GM23338 (cell line): ENCODE results near the gene AGR2. TPM values are rescaled to one million over a fixed set of nuclear protein-coding genes. Genes with fewer than 3 reads are reported as not detected.

Experiments used
- ATAC-seq: fragments of 200-7000 bp; cut with Tn5 transposase; 3 replicates; pipeline ENCODE4 v1.9.1; 2020
- DNase-seq: peaks from one replicate; pipeline ENCODE4 v3.0.0-alpha.2; 2015; ENCODE audit warnings: low spot score
- H2AFZ ChIP-seq: fragments of 200-600 bp; sonication (generic); 2 replicates; pipeline ENCODE4 v1.8.0; 2016; ENCODE audit warnings: antibody characterized with exemption, mild to moderate bottlenecking, moderate library complexity
- H3F3A ChIP-seq: fragments of 200-600 bp; sonication (generic); replicated peaks from 2 replicates; pipeline ENCODE4 v1.8.0; 2017; ENCODE audit warnings: antibody characterized with exemption, mixed run types, low read depth
- H3K27ac ChIP-seq: fragments of 200-600 bp; sonication (generic); 2 replicates; pipeline ENCODE4 v1.6.1; 2016; ENCODE audit warnings: low read depth
- H3K27me3 ChIP-seq: fragments of 200-600 bp; sonication (generic); 2 replicates; pipeline ENCODE4 v1.8.0; 2016; ENCODE audit warnings: mild to moderate bottlenecking, mixed run types, moderate library complexity; ENCODE audit not compliant: insufficient read depth
- H3K36me3 ChIP-seq: fragments of 200-600 bp; sonication (generic); 2 replicates; pipeline ENCODE4 v1.8.0; 2016; ENCODE audit warnings: mild to moderate bottlenecking; ENCODE audit not compliant: insufficient read depth
- H3K4me1 ChIP-seq: fragments of 200-600 bp; sonication (generic); 2 replicates; pipeline ENCODE4 v1.8.0; 2016; ENCODE audit warnings: mild to moderate bottlenecking, moderate library complexity; ENCODE audit not compliant: insufficient read depth
- H3K4me2 ChIP-seq: fragments of 200-600 bp; sonication (generic); 2 replicates; pipeline ENCODE4 v1.7.1; 2017; ENCODE audit warnings: mixed run types
- H3K4me3 ChIP-seq: fragments of 200-600 bp; sonication (generic); 2 replicates; pipeline ENCODE4 v1.6.1; 2016; ENCODE audit warnings: mixed run types
- H3K79me2 ChIP-seq: fragments of 200-600 bp; sonication (generic); replicated peaks from 2 replicates; pipeline ENCODE4 v1.8.0; 2017; ENCODE audit warnings: mild to moderate bottlenecking; ENCODE audit not compliant: insufficient read depth
- H3K9me2 ChIP-seq: fragments of 200-600 bp; sonication (generic); 2 replicates; pipeline ENCODE4 v1.8.0; 2017; ENCODE audit not compliant: insufficient read depth
- H4K20me1 ChIP-seq: fragments of 200-600 bp; sonication (generic); replicated peaks from 2 replicates; pipeline ENCODE4 v1.8.0; 2017; ENCODE audit warnings: mild to moderate bottlenecking; ENCODE audit not compliant: insufficient read depth
- H3K27ac Mint-ChIP-seq: 2 replicates; pipeline ENCODE4 v1.8.0; 2020; ENCODE audit warnings: inconsistent platforms, mild to moderate bottlenecking, moderate library complexity, mixed read lengths
- H3K27me3 Mint-ChIP-seq: 3 replicates; pipeline ENCODE4 v1.8.0; 2022; ENCODE audit warnings: low read depth, mild to moderate bottlenecking, moderate library complexity, mixed read lengths, inconsistent platforms; ENCODE audit not compliant: insufficient read depth, poor library complexity
- H3K36me3 Mint-ChIP-seq: 3 replicates; pipeline ENCODE4 v1.8.0; 2021; ENCODE audit warnings: low read depth, mild to moderate bottlenecking, inconsistent platforms, moderate library complexity, mixed read lengths
- H3K4me1 Mint-ChIP-seq: 3 replicates; pipeline ENCODE4 v1.8.0; 2020; ENCODE audit warnings: mild to moderate bottlenecking, inconsistent platforms, mixed read lengths
- H3K4me3 Mint-ChIP-seq: 3 replicates; pipeline ENCODE4 v1.8.0; 2021; ENCODE audit warnings: moderate library complexity, mild to moderate bottlenecking, inconsistent platforms, mixed read lengths
- H3K9me3 Mint-ChIP-seq: 3 replicates; pipeline ENCODE4 v1.8.0; 2020; ENCODE audit warnings: moderate library complexity, mild to moderate bottlenecking, inconsistent platforms, mixed read lengths
- CREB1 ChIP-seq: fragments of 250-450 bp; sonication (Bioruptor Pico); IDR thresholded peaks from 2 replicates; pipeline ENCODE4 v1.5.0; 2020; ENCODE audit warnings: low read depth, mild to moderate bottlenecking, moderate library complexity
- CTCF ChIP-seq, 2 experiments: fragments of 200-600 bp in 1 of 2; sonication (generic) in 1 of 2; conservative IDR thresholded peaks; 2 replicates each; pipeline versions ENCODE4 v1.5.1 to v1.6.1; 2016 to 2017; ENCODE audit warnings: antibody characterized with exemption in 2 of 2, low read depth in 2 of 2, mild to moderate bottlenecking in 2 of 2, moderate library complexity in 1 of 2
- ETS1 ChIP-seq: IDR thresholded peaks from 2 replicates; pipeline ENCODE4 v1.6.1; 2016; ENCODE audit warnings: antibody characterized with exemption
- EZH2phosphoT487 ChIP-seq: fragments of 200-600 bp; sonication (generic); IDR thresholded peaks from one replicate; pipeline ENCODE4 v1.8.1; 2018; ENCODE audit warnings: antibody characterized with exemption; ENCODE audit not compliant: unreplicated experiment
- NANOG ChIP-seq: IDR thresholded peaks from 2 replicates; pipeline ENCODE4 v1.6.1; 2016; ENCODE audit warnings: antibody characterized with exemption, borderline replicate concordance
- REST ChIP-seq: IDR thresholded peaks from one replicate; pipeline ENCODE4 v1.6.1; 2018; ENCODE audit warnings: antibody characterized with exemption; ENCODE audit not compliant: unreplicated experiment
- ZNF114 ChIP-seq: fragments of 250-450 bp; sonication (Bioruptor Pico); IDR thresholded peaks from 2 replicates; pipeline ENCODE4 v1.5.0; 2020; ENCODE audit warnings: mild to moderate bottlenecking, moderate library complexity
- ZNF331 ChIP-seq: fragments of 250-450 bp; sonication (Bioruptor Pico); IDR thresholded peaks from 2 replicates; pipeline ENCODE4 v1.5.0; 2020; ENCODE audit warnings: low read depth, mild to moderate bottlenecking, moderate library complexity
- polyA plus RNA-seq: library from polyadenylated mRNA; unstranded; fragments of >200 nt; fragmentation: Nextera tagmentation; extraction: Ambion mirVana; gene quantifications from 2 replicates; pipeline ENCODE4 v1.2.1, GENCODE V29; 2016
- total RNA-seq: library from RNA; depleted of rRNA; stranded (reverse); fragments of >200 nt; shearing (Covaris generic); gene quantifications from 2 replicates; pipeline ENCODE4 v1.2.3, GENCODE V29; 2014
- TF ChIP-seq, protein P1 (sequence below): fragments of 250-450 bp; sonication (Bioruptor Pico); IDR thresholded peaks from 2 replicates; pipeline ENCODE4 v1.5.0; 2020; ENCODE audit warnings: mild to moderate bottlenecking, moderate library complexity

AGR2 gene
- total and polyA plus RNA-seq, 2 experiments from 2014 or later, result not detected

DNA sequence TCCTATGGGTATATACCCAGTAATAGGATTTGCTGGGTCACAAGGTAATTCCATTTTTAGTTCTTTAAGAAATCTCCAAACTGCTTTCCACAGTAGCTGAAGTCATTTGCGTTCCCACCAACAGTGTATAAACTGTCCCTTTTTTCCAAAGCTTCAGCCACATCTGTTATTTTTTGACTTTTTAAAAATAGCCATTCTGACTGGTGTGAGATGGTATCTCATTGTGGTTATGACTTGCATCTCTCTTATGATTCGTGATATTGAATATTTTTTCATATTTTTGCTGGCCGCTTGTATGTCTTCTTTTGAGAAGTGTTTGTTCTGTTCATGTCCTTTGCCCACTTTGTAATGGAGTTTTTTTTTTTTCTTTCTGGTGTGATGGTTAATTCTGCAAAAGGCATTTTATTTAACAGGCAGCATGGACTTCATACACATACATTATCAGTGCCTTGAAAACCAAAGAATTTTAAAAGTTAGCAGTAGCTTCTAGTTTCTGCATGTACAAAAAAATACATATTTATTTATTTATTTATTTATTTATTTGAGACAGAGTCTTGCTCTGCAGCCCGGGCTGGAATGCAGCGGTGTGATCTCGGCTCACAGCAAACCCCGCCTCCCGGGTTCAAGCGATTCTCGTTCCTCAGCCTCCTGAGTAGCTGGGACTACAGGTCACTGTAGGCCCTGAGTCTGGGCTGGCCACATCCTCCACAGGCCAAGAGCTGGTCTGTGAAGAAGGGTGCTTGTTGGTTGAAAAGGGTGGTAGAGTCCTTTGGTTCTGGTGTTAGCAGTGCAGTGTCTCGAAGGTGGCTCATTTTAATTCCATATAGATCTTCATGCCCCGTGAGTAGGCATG lies 44.7 kb upstream of the AGR2 start:
- H3K27me3 ChIP-seq, result no peaks in the 10 kb centered on the region
- H4K20me1 ChIP-seq, result no peaks in the 10 kb centered on the region
- H3K36me3 Mint-ChIP-seq, result no peaks in the 10 kb centered on the region; the same call in 2 of the 3 replicates
- H3K4me3 ChIP-seq, result no peak overlapping the region
- H2AFZ ChIP-seq, result no peak overlapping the region
- ATAC-seq, result no peak
- H3K27ac Mint-ChIP-seq, result no peak overlapping the region
- no peak overlapping the region for H3K27ac ChIP-seq
- H3K9me3 Mint-ChIP-seq, result no peaks in the 10 kb centered on the region
- H3K4me1 Mint-ChIP-seq, result peaks cover 3% of the 10 kb centered on the region; the same call in 1 of the 3 replicates
- peaks cover 3% of the 10 kb centered on the region for H3K27me3 Mint-ChIP-seq
- H3F3A ChIP-seq, result no peaks in the 10 kb centered on the region
- no peak for DNase-seq
- peaks cover 8% of the 10 kb centered on the region for H3K9me2 ChIP-seq
- H3K4me3 Mint-ChIP-seq, result no peak overlapping the region
- H3K4me2 ChIP-seq, result no peak overlapping the region
- TF ChIP-seq EZH2phosphoT487, result no peak
- TF ChIP-seq CREB1 (CRISPR knock-in tag), result no peak
- no peak for TF ChIP-seq NANOG
- no peak for TF ChIP-seq ZNF331 (CRISPR knock-in tag)
- TF ChIP-seq ZNF114 (CRISPR knock-in tag), result no peak
- TF ChIP-seq REST, result no peak
- TF ChIP-seq, protein P1, sequence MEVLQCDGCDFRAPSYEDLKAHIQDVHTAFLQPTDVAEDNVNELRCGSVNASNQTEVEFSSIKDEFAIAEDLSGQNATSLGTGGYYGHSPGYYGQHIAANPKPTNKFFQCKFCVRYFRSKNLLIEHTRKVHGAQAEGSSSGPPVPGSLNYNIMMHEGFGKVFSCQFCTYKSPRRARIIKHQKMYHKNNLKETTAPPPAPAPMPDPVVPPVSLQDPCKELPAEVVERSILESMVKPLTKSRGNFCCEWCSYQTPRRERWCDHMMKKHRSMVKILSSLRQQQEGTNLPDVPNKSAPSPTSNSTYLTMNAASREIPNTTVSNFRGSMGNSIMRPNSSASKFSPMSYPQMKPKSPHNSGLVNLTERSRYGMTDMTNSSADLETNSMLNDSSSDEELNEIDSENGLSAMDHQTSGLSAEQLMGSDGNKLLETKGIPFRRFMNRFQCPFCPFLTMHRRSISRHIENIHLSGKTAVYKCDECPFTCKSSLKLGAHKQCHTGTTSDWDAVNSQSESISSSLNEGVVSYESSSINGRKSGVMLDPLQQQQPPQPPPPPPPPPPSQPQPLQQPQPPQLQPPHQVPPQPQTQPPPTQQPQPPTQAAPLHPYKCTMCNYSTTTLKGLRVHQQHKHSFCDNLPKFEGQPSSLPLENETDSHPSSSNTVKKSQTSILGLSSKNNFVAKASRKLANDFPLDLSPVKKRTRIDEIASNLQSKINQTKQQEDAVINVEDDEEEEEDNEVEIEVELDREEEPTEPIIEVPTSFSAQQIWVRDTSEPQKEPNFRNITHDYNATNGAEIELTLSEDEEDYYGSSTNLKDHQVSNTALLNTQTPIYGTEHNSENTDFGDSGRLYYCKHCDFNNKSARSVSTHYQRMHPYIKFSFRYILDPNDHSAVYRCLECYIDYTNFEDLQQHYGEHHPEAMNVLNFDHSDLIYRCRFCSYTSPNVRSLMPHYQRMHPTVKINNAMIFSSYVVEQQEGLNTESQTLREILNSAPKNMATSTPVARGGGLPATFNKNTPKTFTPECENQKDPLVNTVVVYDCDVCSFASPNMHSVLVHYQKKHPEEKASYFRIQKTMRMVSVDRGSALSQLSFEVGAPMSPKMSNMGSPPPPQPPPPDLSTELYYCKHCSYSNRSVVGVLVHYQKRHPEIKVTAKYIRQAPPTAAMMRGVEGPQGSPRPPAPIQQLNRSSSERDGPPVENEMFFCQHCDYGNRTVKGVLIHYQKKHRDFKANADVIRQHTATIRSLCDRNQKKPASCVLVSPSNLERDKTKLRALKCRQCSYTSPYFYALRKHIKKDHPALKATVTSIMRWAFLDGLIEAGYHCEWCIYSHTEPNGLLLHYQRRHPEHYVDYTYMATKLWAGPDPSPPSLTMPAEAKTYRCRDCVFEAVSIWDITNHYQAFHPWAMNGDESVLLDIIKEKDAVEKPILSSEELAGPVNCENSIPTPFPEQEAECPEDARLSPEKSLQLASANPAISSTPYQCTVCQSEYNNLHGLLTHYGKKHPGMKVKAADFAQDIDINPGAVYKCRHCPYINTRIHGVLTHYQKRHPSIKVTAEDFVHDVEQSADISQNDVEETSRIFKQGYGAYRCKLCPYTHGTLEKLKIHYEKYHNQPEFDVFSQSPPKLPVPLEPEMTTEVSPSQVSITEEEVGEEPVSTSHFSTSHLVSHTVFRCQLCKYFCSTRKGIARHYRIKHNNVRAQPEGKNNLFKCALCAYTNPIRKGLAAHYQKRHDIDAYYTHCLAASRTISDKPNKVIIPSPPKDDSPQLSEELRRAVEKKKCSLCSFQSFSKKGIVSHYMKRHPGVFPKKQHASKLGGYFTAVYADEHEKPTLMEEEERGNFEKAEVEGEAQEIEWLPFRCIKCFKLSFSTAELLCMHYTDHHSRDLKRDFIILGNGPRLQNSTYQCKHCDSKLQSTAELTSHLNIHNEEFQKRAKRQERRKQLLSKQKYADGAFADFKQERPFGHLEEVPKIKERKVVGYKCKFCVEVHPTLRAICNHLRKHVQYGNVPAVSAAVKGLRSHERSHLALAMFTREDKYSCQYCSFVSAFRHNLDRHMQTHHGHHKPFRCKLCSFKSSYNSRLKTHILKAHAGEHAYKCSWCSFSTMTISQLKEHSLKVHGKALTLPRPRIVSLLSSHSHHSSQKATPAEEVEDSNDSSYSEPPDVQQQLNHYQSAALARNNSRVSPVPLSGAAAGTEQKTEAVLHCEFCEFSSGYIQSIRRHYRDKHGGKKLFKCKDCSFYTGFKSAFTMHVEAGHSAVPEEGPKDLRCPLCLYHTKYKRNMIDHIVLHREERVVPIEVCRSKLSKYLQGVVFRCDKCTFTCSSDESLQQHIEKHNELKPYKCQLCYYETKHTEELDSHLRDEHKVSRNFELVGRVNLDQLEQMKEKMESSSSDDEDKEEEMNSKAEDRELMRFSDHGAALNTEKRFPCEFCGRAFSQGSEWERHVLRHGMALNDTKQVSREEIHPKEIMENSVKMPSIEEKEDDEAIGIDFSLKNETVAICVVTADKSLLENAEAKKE (CRISPR knock-in tag), result no peak
- no peak for TF ChIP-seq ETS1
- no peak for TF ChIP-seq CTCF (conservative IDR thresholded peaks at IDR 0.05; ENCODE audit: low read depth in 2 of 2)
- H3K4me1 ChIP-seq, result no peaks in the 10 kb centered on the region; the same call in 1 of the 2 replicates
- no peaks in the 10 kb centered on the region for H3K79me2 ChIP-seq
- no peaks in the 10 kb centered on the region for H3K36me3 ChIP-seq
